CD1c-positive myeloid dendritic cell (primary cell): ENCODE data around the gene ABCC6.

Experiments used
- DNase-seq: peaks from one replicate; pipeline ENCODE4 v3.0.0-alpha.2; 2016; ENCODE audit errors: extremely low spot score

Gene ABCC6

GRCh38 chr16:16141784-16142396 lies 81.4 kb downstream of the ABCC6 start:
- no peak for DNase-seq

GRCh38 chr16:16141141-16141540 lies 82.2 kb downstream of the ABCC6 start:
- DNase-seq: no peak

- no peak for DNase-seq
These were observed 82.8 kb downstream of the ABCC6 start for GRCh38 chr16:16140537-16140936.

DNA sequence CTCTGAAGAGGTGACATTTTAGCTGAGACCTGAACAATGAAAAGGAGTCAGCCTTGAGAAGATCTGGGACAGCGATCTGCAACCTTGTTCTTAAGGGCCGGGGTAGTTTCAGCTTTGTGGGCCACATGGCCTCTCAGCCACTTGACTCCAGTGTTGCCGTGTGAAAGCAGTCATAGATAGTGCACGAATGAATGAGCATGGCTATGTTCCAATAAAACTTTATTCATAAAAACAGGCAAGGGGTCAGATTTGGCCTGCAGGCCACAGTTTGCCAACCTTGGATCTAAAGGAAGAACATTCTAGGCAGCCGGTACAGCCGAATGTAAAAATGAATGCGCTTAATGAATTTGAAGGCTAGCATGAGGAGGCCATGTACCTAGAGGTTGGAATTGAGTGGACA lies 83.5 kb downstream of the ABCC6 start:
- no peak for DNase-seq

DNA sequence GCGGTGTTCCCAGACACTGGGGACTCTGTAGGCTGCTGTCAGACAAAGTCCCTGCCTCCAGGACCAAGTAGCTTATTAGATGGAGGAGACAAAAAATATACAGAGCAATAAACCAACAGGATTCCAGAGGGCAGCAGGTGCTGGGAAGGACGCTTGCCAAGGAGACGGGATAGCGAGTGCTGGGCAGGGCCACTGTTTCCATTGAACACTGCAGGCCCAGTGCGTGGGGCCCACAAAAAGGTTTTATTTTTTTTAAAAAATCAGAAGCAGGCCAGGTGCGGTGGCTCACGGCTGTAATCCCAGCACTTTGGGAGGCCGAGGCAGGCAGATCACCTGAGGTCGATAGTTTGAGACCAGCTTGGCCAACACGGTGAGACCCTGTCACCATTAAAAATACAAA lies 84.2 kb downstream of the ABCC6 start:
- no peak for DNase-seq

DNA sequence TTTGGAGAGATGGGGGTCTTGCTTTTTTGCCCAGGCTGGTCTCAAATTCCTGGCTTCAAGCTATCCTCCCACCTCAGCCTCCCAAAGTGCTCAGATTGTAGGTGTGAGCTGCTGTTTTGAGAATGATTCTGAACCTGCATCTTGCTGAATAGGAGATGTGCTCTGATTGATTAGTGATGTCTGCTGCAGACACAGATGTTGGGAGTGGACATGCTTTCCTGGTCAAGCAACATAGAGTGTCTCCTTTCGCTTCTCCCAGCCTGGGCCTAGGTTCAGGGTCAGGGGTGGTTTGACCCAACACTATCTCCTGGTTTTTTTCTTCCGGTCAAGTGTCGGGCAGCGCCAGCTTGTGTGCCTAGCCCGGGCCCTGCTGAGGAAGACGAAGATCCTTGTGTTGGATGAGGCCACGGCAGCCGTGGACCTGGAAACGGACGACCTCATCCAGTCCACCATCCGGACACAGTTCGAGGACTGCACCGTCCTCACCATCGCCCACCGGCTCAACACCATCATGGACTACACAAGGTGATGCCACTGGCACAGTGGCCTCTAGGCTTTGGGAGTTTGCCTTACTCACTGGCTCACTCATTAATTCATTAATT lies 85.2 kb downstream of the ABCC6 start:
- DNase-seq: no peak

DNA sequence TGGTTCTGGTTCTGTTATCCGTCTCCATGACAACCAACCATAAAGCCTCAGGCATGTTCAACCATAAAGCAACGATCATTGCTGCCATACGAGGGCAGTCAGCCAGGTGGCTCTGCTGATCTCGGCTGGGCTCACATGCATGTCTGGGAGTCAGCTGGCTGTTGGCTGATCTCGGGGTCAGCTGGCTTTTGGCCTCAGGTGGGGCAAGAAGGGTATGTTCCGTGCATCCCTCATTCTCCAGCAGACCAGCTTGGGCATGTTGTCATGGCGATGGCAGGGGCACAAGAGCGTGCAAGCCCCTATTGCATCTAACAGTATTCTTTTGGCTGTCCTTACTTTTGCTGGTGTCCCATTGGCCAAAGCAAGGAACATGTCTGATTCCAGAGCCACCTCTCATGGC lies 86.2 kb downstream of the ABCC6 start:
- no peak for DNase-seq

DNA sequence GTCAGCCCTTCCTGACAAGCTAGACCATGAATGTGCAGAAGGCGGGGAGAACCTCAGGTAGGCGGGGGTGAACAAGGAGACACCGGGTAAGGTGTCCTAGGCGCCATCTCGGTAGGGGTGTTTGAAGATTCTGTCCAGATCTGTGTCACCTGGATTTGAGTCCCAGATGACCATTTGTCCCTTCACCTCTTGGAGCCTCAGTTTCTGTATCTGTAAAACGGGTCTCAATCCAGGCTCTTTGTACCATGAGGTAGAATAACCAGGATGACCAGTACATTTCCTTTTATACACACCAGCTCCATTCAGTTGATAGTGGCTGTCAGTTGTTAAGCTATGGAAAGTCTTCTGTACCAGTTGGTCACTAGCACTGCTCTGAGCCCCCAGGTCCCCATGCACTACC lies 86.7 kb downstream of the ABCC6 start:
- no peak for DNase-seq

DNA sequence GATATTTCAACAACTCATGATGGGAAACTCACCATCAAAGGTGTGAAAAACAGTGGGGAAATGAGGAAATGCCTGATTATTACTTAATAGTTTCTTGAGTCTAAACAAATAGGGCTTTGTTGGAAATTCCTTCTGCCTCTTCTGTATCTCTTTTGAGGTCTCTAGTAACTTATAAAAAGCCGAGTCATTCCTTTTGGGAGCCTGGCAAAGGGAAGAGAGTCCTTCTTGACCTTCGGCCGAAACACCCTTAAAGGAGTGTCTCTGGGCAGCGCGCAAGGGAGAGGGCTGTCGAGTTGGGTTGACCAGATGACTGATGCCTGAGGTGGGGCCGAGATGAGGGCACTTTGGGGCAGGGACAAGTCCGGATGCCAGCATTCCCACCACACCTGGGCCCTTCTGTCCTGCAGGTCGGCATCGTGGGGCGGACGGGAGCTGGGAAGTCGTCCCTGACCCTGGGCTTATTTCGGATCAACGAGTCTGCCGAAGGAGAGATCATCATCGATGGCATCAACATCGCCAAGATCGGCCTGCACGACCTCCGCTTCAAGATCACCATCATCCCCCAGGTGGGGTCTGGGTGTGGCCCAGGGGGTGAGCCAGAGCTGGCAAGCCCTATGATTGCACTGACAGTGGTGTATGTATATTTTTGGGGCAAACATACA lies 89.2 kb downstream of the ABCC6 start:
- DNase-seq: no peak

DNA sequence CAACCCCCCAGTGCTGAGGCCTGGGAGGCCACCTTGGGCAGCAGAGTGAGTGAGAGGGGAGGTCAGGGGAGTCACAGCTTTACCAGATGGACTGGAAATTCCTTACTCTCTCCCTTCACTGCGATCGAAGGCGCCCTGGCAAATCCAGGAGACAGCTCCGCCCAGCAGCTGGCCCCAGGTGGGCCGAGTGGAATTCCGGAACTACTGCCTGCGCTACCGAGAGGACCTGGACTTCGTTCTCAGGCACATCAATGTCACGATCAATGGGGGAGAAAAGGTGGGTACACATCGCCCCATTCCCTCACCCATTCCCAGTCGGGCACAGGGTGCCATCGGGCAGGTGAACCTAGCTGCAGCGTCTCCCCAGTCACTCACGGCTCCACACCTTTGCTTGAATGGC lies 91.6 kb downstream of the ABCC6 start:
- DNase-seq: no peak

GRCh38 chr16:16131204-16131603 lies 92.1 kb downstream of the ABCC6 start:
- DNase-seq: no peak

DNA sequence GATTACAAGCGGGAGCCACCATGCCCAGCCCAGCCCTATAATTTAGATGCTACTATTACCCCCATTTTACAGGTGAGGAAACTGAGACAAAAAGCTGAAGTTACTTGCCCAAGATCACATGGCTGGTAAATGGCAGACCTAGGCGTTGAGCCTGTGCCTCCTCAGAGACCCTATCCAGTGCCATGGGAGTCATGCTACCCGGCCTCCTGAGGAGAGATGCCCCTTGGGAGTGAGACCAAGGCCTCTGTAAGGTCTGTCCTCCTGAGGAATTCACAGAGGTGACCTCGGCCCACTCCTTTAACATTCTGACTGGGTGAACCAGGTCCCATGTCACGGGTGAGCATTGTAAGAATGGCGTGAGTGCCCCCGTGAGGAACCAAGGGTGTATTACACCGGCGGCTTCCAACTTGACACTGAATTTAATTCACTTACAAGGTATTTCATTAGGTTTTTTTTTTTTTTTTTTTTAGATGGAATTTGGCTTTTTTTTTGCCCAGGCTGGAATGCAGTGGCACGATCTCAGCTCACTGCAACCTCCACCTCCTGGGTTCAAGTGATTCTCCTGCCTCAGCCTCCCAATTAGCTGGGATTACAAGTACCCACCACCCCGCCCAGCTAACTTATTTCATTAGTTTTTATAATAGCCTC lies 95.7 kb downstream of the ABCC6 start:
- DNase-seq: peak; percentile 77

GRCh38 chr16:16126896-16127295 lies 96.4 kb downstream of the ABCC6 start:
- DNase-seq: no peak

GRCh38 chr16:16124974-16125373 lies 98.3 kb downstream of the ABCC6 start:
- DNase-seq: no peak

DNA sequence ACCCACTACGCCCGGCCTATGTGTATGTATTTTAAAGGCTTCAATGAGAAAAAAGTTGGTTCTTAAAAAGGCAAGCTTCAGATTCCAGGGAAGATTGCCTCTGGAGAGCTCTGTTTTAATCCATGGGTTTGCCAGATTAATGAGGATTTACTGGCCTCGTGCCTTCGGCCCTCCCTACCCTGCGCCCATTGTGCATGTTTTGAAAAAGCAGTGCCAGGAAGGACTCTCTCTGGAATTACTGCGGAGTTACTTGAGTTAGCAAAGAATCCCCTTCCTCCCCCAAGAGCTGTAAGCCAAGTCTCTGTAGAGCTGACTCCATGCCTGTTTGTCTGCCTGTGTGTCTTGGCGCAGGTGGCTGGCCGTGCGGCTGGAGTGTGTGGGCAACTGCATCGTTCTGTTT lies 98.9 kb downstream of the ABCC6 start:
- no peak for DNase-seq

DNA sequence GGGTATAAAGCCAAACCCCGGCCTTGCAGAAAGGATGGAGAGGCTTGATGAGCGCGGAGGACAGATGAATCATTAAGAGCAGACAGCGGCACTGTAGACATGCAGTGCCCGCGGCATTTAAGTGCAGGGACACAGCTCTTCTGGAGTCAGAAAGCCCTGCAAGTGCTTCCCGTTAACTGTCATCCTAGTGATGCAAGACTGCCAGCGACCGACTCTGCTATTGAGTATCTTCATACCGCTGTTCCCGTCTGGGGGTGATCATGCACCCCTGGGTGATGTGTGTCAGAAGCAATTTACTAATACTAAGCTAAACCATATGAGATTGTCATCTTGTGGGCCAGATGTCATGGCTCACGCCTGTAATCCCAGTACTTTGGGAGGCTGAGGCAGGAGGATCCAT lies 101.0 kb downstream of the ABCC6 start:
- DNase-seq: no peak

GRCh38 chr16:16121185-16121727 lies 102.0 kb downstream of the ABCC6 start:
- no peak for DNase-seq

DNA sequence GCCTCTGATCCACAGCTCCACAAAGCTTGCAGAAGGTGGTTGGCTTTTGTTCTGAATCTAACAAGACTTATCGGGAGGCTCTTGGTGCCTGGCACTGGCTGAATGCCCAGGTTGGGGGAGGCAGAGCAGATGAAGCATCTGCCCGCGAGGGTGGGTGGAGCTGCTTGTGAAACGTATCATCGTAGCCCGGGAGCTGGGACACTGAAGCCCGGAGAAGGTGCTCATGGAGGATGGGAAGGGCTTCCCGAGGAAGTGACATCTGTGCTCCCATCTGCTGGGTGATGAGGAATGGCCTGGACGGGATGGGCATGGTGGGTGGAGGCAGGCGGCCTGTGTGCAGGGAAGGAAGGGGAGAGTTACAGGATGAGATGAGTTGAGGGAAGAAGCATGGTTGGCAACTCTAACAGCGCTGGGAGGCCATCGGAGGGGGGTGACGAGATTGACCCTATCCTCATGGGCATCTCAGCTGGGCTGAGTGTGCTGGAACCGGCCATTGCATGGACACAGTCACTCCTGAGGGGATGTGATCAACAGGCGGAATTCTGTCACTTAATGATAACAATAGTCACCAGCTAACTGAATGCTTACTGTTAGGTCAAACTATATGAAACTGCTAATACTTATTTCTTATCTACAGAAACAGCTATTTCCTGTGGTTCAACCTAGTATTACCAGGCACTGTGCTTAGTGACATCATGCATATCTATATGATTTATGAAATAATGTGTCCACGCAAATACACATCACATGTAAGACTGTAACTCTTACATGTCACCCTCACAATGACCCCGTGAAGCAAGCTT lies 102.7 kb downstream of the ABCC6 start:
- DNase-seq: no peak

DNA sequence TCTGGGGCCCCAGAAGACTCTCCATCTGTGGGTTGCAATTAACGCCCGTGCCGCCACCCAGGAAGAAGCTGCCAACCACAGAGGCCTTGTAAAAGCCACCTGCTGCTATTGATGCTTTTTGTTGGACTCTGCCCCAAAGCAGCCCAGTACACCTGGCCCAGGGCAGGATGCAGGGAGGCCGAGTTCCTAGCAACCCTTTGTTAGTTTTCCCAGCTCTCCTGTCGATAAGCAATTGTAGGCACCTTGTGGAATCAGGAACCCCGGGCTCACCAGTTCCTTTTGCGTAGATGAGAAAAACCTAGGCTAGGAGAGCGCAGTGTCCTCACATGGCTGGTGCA lies 103.3 kb downstream of the ABCC6 start:
- no peak for DNase-seq

DNA sequence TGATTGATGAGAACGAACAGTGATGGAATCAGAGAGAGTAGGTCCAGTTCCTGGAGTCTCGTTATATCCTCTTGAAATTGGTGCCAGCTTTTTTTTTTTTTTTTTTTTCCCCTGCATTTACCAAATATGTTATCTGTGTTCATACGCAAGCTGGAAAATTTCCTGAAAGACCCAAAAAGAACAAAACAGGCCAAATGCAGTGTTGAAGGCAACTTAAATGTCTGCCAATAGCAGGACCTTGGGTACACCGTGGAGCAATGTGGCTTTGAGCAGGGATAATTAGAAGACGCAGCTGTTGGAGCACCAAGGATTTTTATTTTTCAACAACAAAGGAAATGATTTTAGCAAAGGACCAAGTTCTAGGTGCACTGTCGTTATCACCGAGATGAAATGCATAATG lies 105.0 kb downstream of the ABCC6 start:
- no peak for DNase-seq

GRCh38 chr16:16116841-16117240 lies 106.5 kb downstream of the ABCC6 start:
- DNase-seq: no peak

DNA sequence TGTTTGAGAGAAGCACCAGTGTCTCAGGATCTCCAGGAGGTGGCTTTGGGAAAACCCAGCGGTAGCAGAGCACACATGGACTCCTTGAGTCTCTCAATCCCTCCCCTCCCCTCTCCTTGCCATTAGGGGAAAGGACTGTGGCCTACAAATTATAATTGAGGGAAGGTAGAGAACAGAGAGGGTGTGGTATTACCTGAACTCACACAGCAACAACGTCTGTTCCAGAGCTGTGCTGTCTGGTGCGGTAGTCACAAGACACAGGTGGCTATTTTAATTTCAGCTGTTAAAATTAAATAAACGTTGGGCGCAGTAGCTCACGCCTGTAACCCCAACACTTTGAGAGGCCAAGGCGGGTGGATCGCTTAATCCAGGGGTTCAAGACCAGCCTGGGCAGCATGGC lies 110.2 kb downstream of the ABCC6 start:
- DNase-seq: no peak
